Stomach (tissue), 9 donors: Measurements from ENCODE around the gene GSTO2. TPM values are rescaled to one million over a fixed set of nuclear protein-coding genes. Genes with fewer than 3 reads are reported as not detected.

Experiments used
- DNase-seq, 2 donors: peaks; one replicate each; pipeline versions ENCODE4 v3.0.0 to v3.0.0-alpha.2; 2013 to 2019
- H3K27ac ChIP-seq, 5 donors: fragments of 200-600 bp in 4 of 5; sonication (generic) in 4 of 5; one replicate each; pipeline ENCODE4 v1.5.1; 2013 to 2019; ENCODE audit warnings: mild to moderate bottlenecking in 1 of 5, moderate library complexity in 1 of 5
- H3K27me3 ChIP-seq, 3 donors: fragments of 200-600 bp; sonication (generic); one replicate each; pipeline ENCODE4 v1.5.1; 2017 to 2019; ENCODE audit warnings: mixed run types in 1 of 3
- H3K36me3 ChIP-seq, 4 donors: fragments of 200-600 bp; sonication (generic); 1 replicate in 3 of 4; 2 replicates in 1 of 4; pipeline ENCODE4 v1.5.1; 2016 to 2019
- H3K4me1 ChIP-seq, 4 donors: fragments of 200-600 bp; sonication (generic); one replicate each; pipeline ENCODE4 v1.5.1; 2016 to 2019
- H3K4me3 ChIP-seq, 4 donors: fragments of 200-600 bp; sonication (generic) in 3 of 4; one replicate each; pipeline ENCODE4 v1.5.1; 2016 to 2019; ENCODE audit warnings: mild to moderate bottlenecking in 1 of 4
- H3K9me3 ChIP-seq, 4 donors: fragments of 200-600 bp; sonication (generic); one replicate each; pipeline ENCODE4 v1.5.1; 2016 to 2019
- CTCF ChIP-seq, 7 experiments: fragments of 450-650 bp in 4 of 7; fragments of 200-600 bp in 3 of 7; sonication (generic) in 3 of 7; IDR thresholded peaks; one replicate each; pipeline ENCODE4 v1.5.1; 2016 to 2019; ENCODE audit warnings: antibody characterized with exemption in 7 of 7, control low read depth in 2 of 7, mild to moderate bottlenecking in 1 of 7
- EP300 ChIP-seq: sonication (generic); formaldehyde crosslinking; IDR thresholded peaks from one replicate; pipeline ENCODE4 v1.6.1; 2017; ENCODE audit warnings: antibody characterized with exemption
- POLR2A ChIP-seq, 4 donors: fragments of 450-650 bp; IDR thresholded peaks; one replicate each; pipeline ENCODE4 v1.6.1; 2016; ENCODE audit warnings: antibody characterized with exemption in 4 of 4, control low read depth in 2 of 4, mild to moderate bottlenecking in 1 of 4, moderate library complexity in 1 of 4
- POLR2AphosphoS5 ChIP-seq, 3 donors: sonication (generic); formaldehyde crosslinking; IDR thresholded peaks; one replicate each; pipeline ENCODE4 v1.6.1; 2016; ENCODE audit warnings: antibody characterized with exemption in 3 of 3
- WGBS, 5 donors: extraction: QIAGEN DNeasy Blood & Tissue Kit in 3 of 5; methylation state at CpG; one replicate each; pipeline versions ENCODE4 v1.1.5 to v1.1.7; 2013 to 2018; 5-methylcytosine and 5-hydroxymethylcytosine counted together
- intact Hi-C: fragments of 100-400 bp; cut with DNase I; formaldehyde crosslinking; loops from one replicate; pipeline ENCODE4 v1.15.1; 2023; ENCODE audit warnings: low total_unique reads
- polyA plus RNA-seq, 3 donors: library from polyadenylated mRNA; stranded (reverse); fragments of 200-250 nt; gene quantifications; one replicate each; pipeline ENCODE4 v1.2.3, GENCODE V29; 2013
- total RNA-seq, 5 donors: library from RNA; depleted of rRNA; stranded (reverse); fragments of >200 nt; gene quantifications; one replicate each; pipeline versions ENCODE4 v1.1.0 to v1.2.3, GENCODE V29; 2014 to 2016
- donor health status: healthy with polysubstance abuse.
- donor health status: Bipolar disorder and iron deficiency.
- donor health status: healthy.

GSTO2 gene
- total and polyA plus RNA-seq, 8 donors, result under 0.01 to 26.6 (median 10.0) TPM

- Histone ChIP-seq H3K9me3 (no peaks in the 10 kb centered on the region), H3K27me3 (no peaks in the 10 kb centered on the region), H3K4me3 (peak overlapping the region; percentile 78 to 94 (median 88)), H3K36me3 (peaks cover 0 to 8% (median 4%) of the 10 kb centered on the region in 4 donors), H3K4me1 (peaks cover 51 to 80% (median 65%) of the 10 kb centered on the region in 4 donors), H3K27ac (peak overlapping the region; percentile 91 to 100 (median 95))
- TF ChIP-seq POLR2AphosphoS5 (IDR thresholded peaks at IDR 0.05), result no peak
- TF ChIP-seq EP300, result no peak
- TF ChIP-seq POLR2A (IDR thresholded peaks at IDR 0.05), result no peak
- no peak for TF ChIP-seq CTCF (IDR thresholded peaks at IDR 0.05)
- no peak for DNase-seq
- WGBS, 5 donors, result 3 to 9% (median 6%) methylated on average over 12 of the region's 12 CpGs
- intact Hi-C loops, result no loop called here
Observed at GRCh38 chr10:104336821-104337467, 68.0 kb downstream of the GSTO2 start.

- intact Hi-C loops, result no loop called here
- TF ChIP-seq POLR2A (IDR thresholded peaks at IDR 0.05) (no peak), POLR2AphosphoS5 (IDR thresholded peaks at IDR 0.05) (no peak), CTCF (IDR thresholded peaks at IDR 0.05) (no peak), EP300 (no peak)
- WGBS, 5 donors, result 0 to 4% (median 2%) methylated on average over 23 of the region's 23 CpGs
Observed at GRCh38 chr10:104337521-104337984, 68.6 kb downstream of the GSTO2 start.

GRCh38 chr10:104337985-104338735, 69.2 kb downstream of the GSTO2 start, which contains the start of gene ITPRIP:
Gene ITPRIP (minus strand): TSS chr10:104338465. CDS start chr10:104316051, 22,414 bp downstream.
- H3K4me1 ChIP-seq, result peaks cover 42 to 68% (median 55%) of the 10 kb centered on the region in 4 donors
- intact Hi-C loops, result no loop called here
- H3K4me3 ChIP-seq, result peak within 1 kb of the TSS; percentile 78 to 94 (median 88)
- TF ChIP-seq CTCF (IDR thresholded peaks at IDR 0.05) (peak in 2 of 7 experiments; percentile 4 to 8), POLR2AphosphoS5 (IDR thresholded peaks at IDR 0.05) (peak; percentile 75 to 95 (median 93)), POLR2A (IDR thresholded peaks at IDR 0.05) (peak in 2 of 4 donors; percentile 67 to 72), EP300 (no peak)
- peak within 1 kb of the TSS; percentile 91 to 100 (median 95) for H3K27ac ChIP-seq
- no peaks in the 10 kb centered on the region for H3K27me3 ChIP-seq
- H3K9me3 ChIP-seq, result no peaks in the 10 kb centered on the region
- H3K36me3 ChIP-seq, result peaks cover 0 to 8% (median 4%) of the 10 kb centered on the region in 4 donors
- peak; percentile 77 to 89 for DNase-seq
- 0% methylated on average over 49 to 70 of the region's 70 CpGs for WGBS, 5 donors

More at GRCh38 chr10:104337521-104337984, 68.6 kb downstream of the GSTO2 start:
- H3K27me3 ChIP-seq, result no peaks in the 10 kb centered on the region
- peaks cover 0 to 8% (median 4%) of the 10 kb centered on the region in 4 donors for H3K36me3 ChIP-seq
- H3K27ac ChIP-seq, result peak overlapping the region; percentile 91 to 100 (median 95)
- H3K4me3 ChIP-seq, result peak overlapping the region; percentile 78 to 94 (median 88)
- no peaks in the 10 kb centered on the region for H3K9me3 ChIP-seq
- no peak for DNase-seq
- H3K4me1 ChIP-seq, result peaks cover 45 to 74% (median 59%) of the 10 kb centered on the region in 4 donors

GRCh38 chr10:104339469-104340110, 70.6 kb downstream of the GSTO2 start:
- WGBS, 5 donors, result 3 to 13% (median 12%) methylated on average over 11 of the region's 11 CpGs
- no peaks in the 10 kb centered on the region for H3K9me3 ChIP-seq
- H3K27ac ChIP-seq, result peak overlapping the region; percentile 91 to 100 (median 95)
- no peak for TF ChIP-seq EP300
- no peak for TF ChIP-seq POLR2AphosphoS5 (IDR thresholded peaks at IDR 0.05)
- TF ChIP-seq POLR2A (IDR thresholded peaks at IDR 0.05), result no peak
- no peak for TF ChIP-seq CTCF (IDR thresholded peaks at IDR 0.05)
- peaks cover 39 to 54% (median 45%) of the 10 kb centered on the region in 4 donors for H3K4me1 ChIP-seq
- peak overlapping the region; percentile 78 to 94 (median 88) for H3K4me3 ChIP-seq
- no peaks in the 10 kb centered on the region for H3K27me3 ChIP-seq
- DNase-seq, result peak; percentile 72 to 92
- intact Hi-C loops, result no loop called here
- H3K36me3 ChIP-seq, result peaks cover 0 to 2% (median 0%) of the 10 kb centered on the region in 4 donors
